K562 (cell line): Measurements from ENCODE around the gene CFAP20DC.

Source experiments
- ARNT ChIP-seq, 2 experiments: fragments of 450-650 bp; IDR thresholded peaks; 2 replicates each; pipeline ENCODE4 v1.6.1; 2016; ENCODE audit warnings: mild to moderate bottlenecking in 1 of 2
- BDP1 ChIP-seq: IDR thresholded peaks from 3 replicates; pipeline ENCODE4 v1.6.1; 2011; ENCODE audit not compliant: insufficient read length, insufficient read depth
- BRCA1 ChIP-seq, 2 experiments: fragments of 450-650 bp in 1 of 2; sonication (generic) in 1 of 2; formaldehyde crosslinking in 1 of 2; IDR thresholded peaks; 2 replicates each; pipeline versions ENCODE4 v1.5.0 to v1.6.1; 2017 to 2020; ENCODE audit warnings: mild to moderate bottlenecking in 1 of 2, missing genetic modification reagents in 1 of 2
- CHD2 ChIP-seq: IDR thresholded peaks from 2 replicates; pipeline ENCODE4 v1.6.1; 2011; ENCODE audit warnings: low read depth, low read length
- KAT2B ChIP-seq: IDR thresholded peaks from one replicate; pipeline ENCODE4 v1.6.1; 2012; ENCODE audit warnings: low read depth, mild to moderate bottlenecking, control low read depth, inconsistent platforms, low read length, moderate library complexity
- PHTF2 ChIP-seq: fragments of 250-450 bp; sonication (Bioruptor Pico); IDR thresholded peaks from 2 replicates; pipeline ENCODE4 v1.5.0; 2021; ENCODE audit warnings: mild to moderate bottlenecking
- POLR2AphosphoS2 ChIP-seq: IDR thresholded peaks from 2 replicates; pipeline ENCODE4 v1.6.1; 2012; ENCODE audit warnings: low read length, improper control_type of control experiment
- ZNF584 ChIP-seq: fragments of 200-800 bp; sonication (Bioruptor generic); IDR thresholded peaks from 2 replicates; pipeline ENCODE4 v1.6.1; 2016; ENCODE audit warnings: low read depth, mild to moderate bottlenecking, missing genetic modification characterization, missing compliant biosample characterization
- ZNF589 ChIP-seq: fragments of 200-800 bp; sonication (Bioruptor generic); IDR thresholded peaks from 2 replicates; pipeline ENCODE4 v1.6.1; 2016; ENCODE audit warnings: low read depth, missing genetic modification characterization, missing compliant biosample characterization

DNA sequence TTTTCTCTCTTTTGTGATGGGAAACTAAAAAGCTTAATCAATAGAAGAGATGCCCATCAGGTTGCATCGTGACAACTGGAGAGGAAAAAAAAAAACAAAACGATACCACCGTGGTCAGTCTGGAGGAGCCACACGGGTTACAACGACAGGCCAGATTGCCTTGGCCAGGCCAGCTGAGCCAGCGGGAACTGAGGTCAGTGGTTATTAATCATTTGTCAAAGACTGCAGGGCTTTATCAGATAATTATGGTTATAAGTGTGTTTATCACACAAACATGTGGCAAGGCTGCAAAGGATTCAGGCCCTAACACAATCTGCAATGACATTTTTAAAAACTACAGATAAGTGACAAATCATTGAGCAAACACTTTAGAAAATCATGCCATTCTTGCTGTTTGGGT, 248.3 kb downstream of the CFAP20DC start:
- TF ChIP-seq ZNF584 (no peak), CHD2 (no peak), BRCA1 (IDR thresholded peaks at IDR 0.05) (no peak), BRCA1 (CRISPR knock-in tag; IDR thresholded peaks at IDR 0.05) (no peak), KAT2B (no peak), ZNF589 (no peak), PHTF2 (CRISPR knock-in tag) (no peak), POLR2AphosphoS2 (no peak), BDP1 (no peak), ARNT (IDR thresholded peaks at IDR 0.05) (no peak)
